Spleen (tissue), 11 donors: ENCODE data around the gene TGM3. TPM values are rescaled to one million over a fixed set of nuclear protein-coding genes. Genes with fewer than 3 reads are reported as not detected.

Experiments used
- DNase-seq: peaks from one replicate; pipeline ENCODE4 v3.0.0-alpha.2; 2020
- H3K27ac ChIP-seq, 8 donors: fragments of 200-600 bp; sonication (generic) in 7 of 8; 1 replicate in 4 of 8; 2 replicates in 4 of 8; pipeline versions ENCODE4 v1.5.0 to v1.8.0; 2016 to 2021; ENCODE audit warnings: inconsistent platforms in 4 of 8, mild to moderate bottlenecking in 4 of 8, moderate library complexity in 1 of 8
- H3K27me3 ChIP-seq, 7 donors: fragments of 200-600 bp; sonication (generic) in 6 of 7; replicated peaks in 1 of 7; 1 replicate in 4 of 7; 2 replicates in 3 of 7; pipeline versions ENCODE4 v1.5.0 to v1.8.0; 2016 to 2021; ENCODE audit warnings: inconsistent platforms in 3 of 7, mild to moderate bottlenecking in 1 of 7
- H3K36me3 ChIP-seq, 6 donors: fragments of 200-600 bp; sonication (generic) in 5 of 6; 1 replicate in 4 of 6; 2 replicates in 2 of 6; pipeline versions ENCODE4 v1.5.0 to v1.8.0; 2016 to 2021; ENCODE audit warnings: inconsistent platforms in 2 of 6
- H3K4me1 ChIP-seq, 6 donors: fragments of 200-600 bp; sonication (generic) in 5 of 6; 1 replicate in 3 of 6; 2 replicates in 3 of 6; pipeline versions ENCODE4 v1.5.0 to v1.8.0; 2016 to 2021; ENCODE audit warnings: inconsistent platforms in 3 of 6
- H3K4me3 ChIP-seq, 8 donors: fragments of 200-600 bp; sonication (generic) in 7 of 8; 1 replicate in 4 of 8; 2 replicates in 4 of 8; pipeline versions ENCODE4 v1.5.0 to v1.8.0; 2016 to 2021; ENCODE audit warnings: inconsistent platforms in 4 of 8, mild to moderate bottlenecking in 4 of 8, moderate library complexity in 2 of 8
- H3K9me3 ChIP-seq, 8 donors: fragments of 200-600 bp; sonication (generic) in 7 of 8; 1 replicate in 4 of 8; 2 replicates in 4 of 8; pipeline versions ENCODE4 v1.5.0 to v1.8.0; 2016 to 2021; ENCODE audit warnings: inconsistent platforms in 4 of 8
- POLR2A ChIP-seq, 3 donors: fragments of 450-650 bp; IDR thresholded peaks; one replicate each; pipeline ENCODE4 v1.5.1; 2017; ENCODE audit warnings: antibody characterized with exemption in 3 of 3, mild to moderate bottlenecking in 1 of 3
- POLR2AphosphoS5 ChIP-seq, 3 donors: sonication (generic); formaldehyde crosslinking; IDR thresholded peaks; one replicate each; pipeline ENCODE4 v1.5.1; 2017; ENCODE audit warnings: antibody characterized with exemption in 3 of 3
- WGBS, 5 donors: extraction: QIAGEN DNeasy Blood & Tissue Kit in 3 of 5; methylation state at CpG; one replicate each; pipeline versions ENCODE4 v1.1.5 to v1.1.7; 2013 to 2018; 5-methylcytosine and 5-hydroxymethylcytosine counted together
- intact Hi-C: fragments of 100-400 bp; cut with DNase I; formaldehyde crosslinking; loops from one replicate; pipeline ENCODE4 v1.15.0; 2023; ENCODE audit warnings: low total_unique reads
- polyA plus RNA-seq, 3 donors: library from polyadenylated mRNA; stranded (reverse); fragments of 200-250 nt; gene quantifications; one replicate each; pipeline ENCODE4 v1.2.1, GENCODE V29; 2013
- total RNA-seq, 7 donors: library from RNA; depleted of rRNA in 3 of 7; stranded (reverse); fragments of >200 nt in 3 of 7; fragmentation: NEBNext Ultra II Directional in 4 of 7; extraction: Animal tissue kit (Norgen Biotek cat#: 25700) in 4 of 7; gene quantifications; one replicate each; pipeline versions ENCODE4 v1.1.0 to v1.2.1, GENCODE V29; 2016 to 2021
- TF ChIP-seq, protein P1 (sequence below), 11 experiments: fragments of 200-600 bp in 7 of 11; fragments of 450-650 bp in 4 of 11; sonication (generic) in 4 of 11; IDR thresholded peaks in 8 of 11; conservative IDR thresholded peaks in 3 of 11; 1 replicate in 7 of 11; 2 replicates in 4 of 11; pipeline versions ENCODE4 v1.4.0 to v1.8.0; 2016 to 2021; ENCODE audit warnings: antibody characterized with exemption in 11 of 11, inconsistent platforms in 4 of 11, mild to moderate bottlenecking in 1 of 11
- donor health status: healthy with polysubstance abuse.
- donor health status: DM: no; HTN: no; CAD: no; lungs with moderate emphysema.
- donor health status: DM: no; HTN: no; CAD: no.
- donor health status: Bipolar disorder and iron deficiency.
- donor health status: healthy.
- donor health status: DM: no; HTN: no; CAD: no.
- donor health status: DM: yes; HTN: yes; CAD: no.

The TGM3 gene
- total and polyA plus RNA-seq, 10 donors: 0.09 to 0.64 (median 0.43) TPM; not detected in 3

DNA sequence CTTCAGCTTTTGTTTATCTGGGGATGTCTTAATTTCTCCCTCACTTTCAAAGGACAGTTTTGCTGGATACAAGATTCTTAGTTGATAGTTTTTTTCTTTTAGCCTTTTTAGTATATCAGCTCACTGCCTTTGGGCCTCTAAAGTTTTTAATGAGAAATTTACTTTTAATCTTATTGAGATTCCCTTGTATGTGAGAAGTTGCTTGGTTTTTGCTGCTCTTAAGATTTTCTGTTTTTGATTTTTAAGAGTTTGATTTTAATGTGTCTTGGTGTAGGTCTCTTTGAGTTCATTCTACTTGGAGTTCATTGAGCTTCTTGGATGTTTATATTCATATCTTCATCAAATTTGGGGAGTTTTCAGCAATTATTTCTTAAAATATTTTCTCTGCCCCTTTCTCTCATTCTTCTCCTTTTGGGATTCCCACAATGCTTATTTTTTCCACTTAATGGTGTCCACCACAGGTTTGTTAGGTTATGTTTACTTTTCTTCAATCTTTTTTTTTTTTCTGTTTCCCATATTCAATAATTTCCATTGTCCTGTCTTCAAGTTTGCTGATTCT, 65.3 kb downstream of the TGM3 start:
- Histone ChIP-seq H3K36me3 (no peaks in the 10 kb centered on the region), H3K27ac (no peak overlapping the region), H3K9me3 (peaks cover 0 to 31% (median 25%) of the 10 kb centered on the region in 8 donors), H3K4me1 (no peaks in the 10 kb centered on the region), H3K27me3 (peaks cover 0 to 24% (median 0%) of the 10 kb centered on the region in 7 donors), H3K4me3 (no peak overlapping the region)
- TF ChIP-seq, protein P1, sequence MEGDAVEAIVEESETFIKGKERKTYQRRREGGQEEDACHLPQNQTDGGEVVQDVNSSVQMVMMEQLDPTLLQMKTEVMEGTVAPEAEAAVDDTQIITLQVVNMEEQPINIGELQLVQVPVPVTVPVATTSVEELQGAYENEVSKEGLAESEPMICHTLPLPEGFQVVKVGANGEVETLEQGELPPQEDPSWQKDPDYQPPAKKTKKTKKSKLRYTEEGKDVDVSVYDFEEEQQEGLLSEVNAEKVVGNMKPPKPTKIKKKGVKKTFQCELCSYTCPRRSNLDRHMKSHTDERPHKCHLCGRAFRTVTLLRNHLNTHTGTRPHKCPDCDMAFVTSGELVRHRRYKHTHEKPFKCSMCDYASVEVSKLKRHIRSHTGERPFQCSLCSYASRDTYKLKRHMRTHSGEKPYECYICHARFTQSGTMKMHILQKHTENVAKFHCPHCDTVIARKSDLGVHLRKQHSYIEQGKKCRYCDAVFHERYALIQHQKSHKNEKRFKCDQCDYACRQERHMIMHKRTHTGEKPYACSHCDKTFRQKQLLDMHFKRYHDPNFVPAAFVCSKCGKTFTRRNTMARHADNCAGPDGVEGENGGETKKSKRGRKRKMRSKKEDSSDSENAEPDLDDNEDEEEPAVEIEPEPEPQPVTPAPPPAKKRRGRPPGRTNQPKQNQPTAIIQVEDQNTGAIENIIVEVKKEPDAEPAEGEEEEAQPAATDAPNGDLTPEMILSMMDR (IDR thresholded peaks at IDR 0.05 in 8 of 11, conservative IDR thresholded peaks at IDR 0.05 in 3 of 11): no peak
- no peak for TF ChIP-seq POLR2A (IDR thresholded peaks at IDR 0.05)
- intact Hi-C loops: no loop called here
- DNase-seq: no peak

DNA sequence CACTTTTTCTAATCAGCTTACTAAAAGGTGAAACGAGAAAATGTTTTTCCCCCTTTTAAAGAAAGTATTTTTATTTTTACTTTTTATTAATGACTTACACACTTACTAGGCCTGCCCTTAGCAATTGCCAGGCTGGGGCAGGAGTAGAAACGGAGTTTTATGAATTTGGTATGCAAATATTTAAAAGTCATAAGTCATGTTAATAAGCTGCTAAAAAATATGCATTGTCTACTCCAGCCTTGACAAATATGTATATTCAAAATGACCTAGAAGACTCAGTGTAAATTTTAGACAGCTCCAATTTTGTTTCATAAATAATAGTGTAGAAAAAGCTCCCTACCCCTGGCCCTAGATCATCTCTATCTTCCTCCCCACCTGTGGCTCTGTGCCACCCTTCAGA, 67.4 kb downstream of the TGM3 start:
- peaks cover 0 to 32% (median 25%) of the 10 kb centered on the region in 8 donors for H3K9me3 ChIP-seq

DNA sequence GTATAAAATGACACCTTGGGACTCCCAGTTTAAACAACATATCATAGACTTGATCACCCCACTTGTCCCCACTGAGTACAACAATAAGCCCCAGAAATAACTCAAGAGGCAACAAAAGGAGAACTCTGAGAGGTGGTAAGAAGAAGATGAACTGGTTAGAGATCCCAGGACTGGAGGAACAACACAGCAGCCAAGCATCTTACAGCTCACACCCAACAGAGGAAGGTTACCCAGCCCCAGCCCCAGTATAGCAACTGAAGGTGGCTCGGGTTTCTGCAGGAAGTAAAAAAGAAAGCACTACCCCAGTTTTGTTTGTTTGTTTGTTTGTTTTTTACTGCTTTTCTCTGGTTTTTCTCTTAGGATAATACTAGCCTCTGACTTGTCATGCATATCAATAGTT, 67.8 kb downstream of the TGM3 start:
- DNase-seq: no peak
- Histone ChIP-seq H3K4me1 (no peaks in the 10 kb centered on the region), H3K4me3 (no peak overlapping the region), H3K27ac (no peak overlapping the region), H3K27me3 (peaks cover 0 to 24% (median 0%) of the 10 kb centered on the region in 7 donors), H3K9me3 (peaks cover 0 to 36% (median 25%) of the 10 kb centered on the region in 8 donors), H3K36me3 (no peaks in the 10 kb centered on the region)
- TF ChIP-seq POLR2AphosphoS5 (IDR thresholded peaks at IDR 0.05): no peak
- no peak for TF ChIP-seq POLR2A (IDR thresholded peaks at IDR 0.05)
- TF ChIP-seq, protein P1 (IDR thresholded peaks at IDR 0.05 in 8 of 11, conservative IDR thresholded peaks at IDR 0.05 in 3 of 11): no peak
- intact Hi-C loops: no loop called here
- WGBS, 5 donors: 20 to 37% (median 24%) methylated on average over 1 of the region's 1 CpG

More for the DNA sequence above, 67.4 kb downstream of the TGM3 start:
- Histone ChIP-seq H3K36me3 (no peaks in the 10 kb centered on the region), H3K27me3 (peaks cover 0 to 24% (median 0%) of the 10 kb centered on the region in 7 donors), H3K4me1 (no peaks in the 10 kb centered on the region), H3K27ac (no peak overlapping the region), H3K4me3 (no peak overlapping the region)
- intact Hi-C loops: no loop called here
- WGBS, 5 donors: 73 to 86% (median 78%) methylated on average over 2 of the region's 2 CpGs
- no peak for DNase-seq
- TF ChIP-seq, protein P1 (IDR thresholded peaks at IDR 0.05 in 8 of 11, conservative IDR thresholded peaks at IDR 0.05 in 3 of 11): no peak
- TF ChIP-seq POLR2AphosphoS5 (IDR thresholded peaks at IDR 0.05) (no peak), POLR2A (IDR thresholded peaks at IDR 0.05) (no peak)

GRCh38 chr20:2364044-2364443, 68.2 kb downstream of the TGM3 start:
- H3K36me3 ChIP-seq: no peaks in the 10 kb centered on the region
- WGBS, 5 donors: 73 to 83% (median 79%) methylated on average over 4 of the region's 4 CpGs
- H3K4me1 ChIP-seq: no peaks in the 10 kb centered on the region
- DNase-seq: no peak
- no peak overlapping the region for H3K4me3 ChIP-seq
- H3K9me3 ChIP-seq: peaks cover 0 to 40% (median 25%) of the 10 kb centered on the region in 8 donors
- intact Hi-C loops: no loop called here
- peaks cover 0 to 24% (median 0%) of the 10 kb centered on the region in 7 donors for H3K27me3 ChIP-seq
- TF ChIP-seq POLR2AphosphoS5 (IDR thresholded peaks at IDR 0.05): no peak
- no peak for TF ChIP-seq POLR2A (IDR thresholded peaks at IDR 0.05)
- TF ChIP-seq, protein P1 (IDR thresholded peaks at IDR 0.05 in 8 of 11, conservative IDR thresholded peaks at IDR 0.05 in 3 of 11): no peak
- no peak overlapping the region for H3K27ac ChIP-seq
